Lower lobe of right lung (tissue), 2 donors: ENCODE measurements around the gene TK2. TPM values are rescaled to one million over a fixed set of nuclear protein-coding genes. Genes with fewer than 3 reads are reported as not detected.

Experiments
- ATAC-seq, 2 donors: fragments of 200-7000 bp; cut with Tn5 transposase; one replicate each; pipeline ENCODE4 v1.9.1; 2020 to 2022; ENCODE audit warnings: mild to moderate bottlenecking in 2 of 2, moderate library complexity in 2 of 2
- DNase-seq: peaks from one replicate; pipeline ENCODE4 v3.0.0-alpha.2; 2020
- H3K27ac ChIP-seq: fragments of 200-600 bp; one replicate; pipeline ENCODE4 v1.8.0; 2022
- H3K27me3 ChIP-seq: fragments of 200-600 bp; one replicate; pipeline ENCODE4 v1.8.0; 2022; ENCODE audit warnings: low read depth
- H3K36me3 ChIP-seq: fragments of 200-600 bp; one replicate; pipeline ENCODE4 v1.8.0; 2022; ENCODE audit warnings: mild to moderate bottlenecking
- H3K4me1 ChIP-seq: fragments of 200-600 bp; one replicate; pipeline ENCODE4 v1.8.0; 2022
- H3K4me3 ChIP-seq: fragments of 200-600 bp; one replicate; pipeline ENCODE4 v1.8.0; 2022; ENCODE audit warnings: mild to moderate bottlenecking
- H3K9me3 ChIP-seq: fragments of 200-600 bp; one replicate; pipeline ENCODE4 v1.8.0; 2022
- CTCF ChIP-seq: fragments of 200-600 bp; IDR thresholded peaks from one replicate; pipeline ENCODE4 v1.8.0; 2022; ENCODE audit warnings: antibody characterized with exemption, mild to moderate bottlenecking
- intact Hi-C: fragments of 100-400 bp; cut with DNase I; formaldehyde crosslinking; loops from one replicate; pipeline ENCODE4 v1.11.0; 2022
- total RNA-seq: library from RNA; stranded (reverse); fragmentation: NEBNext Ultra II Directional; extraction: Animal tissue kit (Norgen Biotek cat#: 25700); gene quantifications from one replicate; pipeline ENCODE4 v1.2.1, GENCODE V29; 2021
- donor health status: DM: no; HTN: yes; CAD: no; lungs with severe emphysema.

Gene TK2
- total RNA-seq, 1 donor from 2014 or later: 36.2 TPM

GRCh38 chr16:66525396-66526180, 24.3 kb downstream of the TK2 start:
- peaks cover 55% of the 10 kb centered on the region for H3K4me1 ChIP-seq
- H3K27me3 ChIP-seq: no peaks in the 10 kb centered on the region
- H3K9me3 ChIP-seq: no peaks in the 10 kb centered on the region
- no peak overlapping the region for H3K4me3 ChIP-seq
- no peak for TF ChIP-seq CTCF
- H3K36me3 ChIP-seq: peaks cover 54% of the 10 kb centered on the region
- DNase-seq (no peak), ATAC-seq (peak in 1 of 2 donors; percentile 56)
- H3K27ac ChIP-seq: peak overlapping the region; percentile 81
- intact Hi-C loops: no loop called here

DNA sequence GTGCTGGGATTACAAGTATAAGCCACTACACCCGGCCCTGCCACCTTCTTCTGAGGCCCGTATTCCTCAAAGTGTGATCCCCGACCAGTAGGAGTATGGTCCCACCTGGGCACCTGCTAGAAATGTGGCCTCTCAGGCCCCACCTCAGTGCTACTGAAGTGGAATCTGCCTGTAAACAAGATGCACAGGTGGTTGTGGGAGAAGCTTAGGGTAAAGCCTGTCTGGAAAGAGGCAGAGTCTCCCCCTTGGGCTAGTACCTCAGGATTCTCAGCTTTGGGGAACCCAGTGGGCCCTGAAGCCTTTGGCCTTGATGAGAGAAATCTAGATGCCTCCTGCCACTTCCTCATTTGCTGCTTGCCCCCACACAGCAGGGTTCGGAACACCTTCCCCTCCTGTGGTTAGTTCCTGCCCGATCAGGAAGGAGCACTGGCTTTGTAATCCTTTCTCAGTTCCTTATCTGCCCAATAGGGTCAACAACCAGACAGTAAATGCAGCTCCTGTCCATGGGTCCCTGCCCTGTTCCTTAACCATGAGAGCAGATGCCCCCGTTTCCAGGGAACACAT, 25.2 kb downstream of the TK2 start:
- no peak overlapping the region for H3K4me3 ChIP-seq
- intact Hi-C loops: no loop called here
- no peaks in the 10 kb centered on the region for H3K9me3 ChIP-seq
- peak overlapping the region; percentile 81 for H3K27ac ChIP-seq
- no peak for TF ChIP-seq CTCF
- peaks cover 64% of the 10 kb centered on the region for H3K4me1 ChIP-seq
- DNase-seq (peak; percentile 74), ATAC-seq (peak; percentile 60 to 79)
- no peaks in the 10 kb centered on the region for H3K27me3 ChIP-seq
- H3K36me3 ChIP-seq: peaks cover 45% of the 10 kb centered on the region

- intact Hi-C loops: no loop called here
- ATAC-seq (peak in 1 of 2 donors; percentile 4), DNase-seq (no peak)
- Histone ChIP-seq H3K27me3 (no peaks in the 10 kb centered on the region), H3K9me3 (no peaks in the 10 kb centered on the region), H3K4me1 (peaks cover 72% of the 10 kb centered on the region), H3K4me3 (no peak overlapping the region), H3K36me3 (peaks cover 39% of the 10 kb centered on the region), H3K27ac (peak overlapping the region; percentile 81)
- TF ChIP-seq CTCF: no peak
Measured at GRCh38 chr16:66523861-66524354, 26.0 kb downstream of the TK2 start.

- Histone ChIP-seq H3K4me1 (peaks cover 81% of the 10 kb centered on the region), H3K9me3 (no peaks in the 10 kb centered on the region)
- DNase-seq: no peak
Measured at GRCh38 chr16:66522816-66523590, 26.9 kb downstream of the TK2 start.

More at GRCh38 chr16:66522816-66523590, 26.9 kb downstream of the TK2 start:
- Histone ChIP-seq H3K4me3 (no peak overlapping the region), H3K36me3 (peaks cover 30% of the 10 kb centered on the region), H3K27ac (peak overlapping the region; percentile 81), H3K27me3 (no peaks in the 10 kb centered on the region)
- TF ChIP-seq CTCF: no peak
- no peak for ATAC-seq
- intact Hi-C loops: no loop called here
